DND-41 (cell line): Measurements from ENCODE around the gene CTDP1.

ENCODE experiments used
- ATAC-seq: fragments of 200-7000 bp; cut with Tn5 transposase; 3 replicates; pipeline ENCODE4 v1.9.1; 2021; ENCODE audit warnings: low read depth; ENCODE audit not compliant: insufficient read depth
- DNase-seq: peaks from one replicate; pipeline ENCODE4 v3.0.0-alpha.2; 2020
- H2AFZ ChIP-seq: 2 replicates; pipeline ENCODE4 v1.6.0; 2012; ENCODE audit warnings: low read depth, low read length
- H3K27ac ChIP-seq: 2 replicates; pipeline ENCODE4 v1.5.1; 2012; ENCODE audit warnings: low read length, inconsistent platforms
- H3K27me3 ChIP-seq: fragments of 200-600 bp; sonication (generic); 2 replicates; pipeline ENCODE4 v1.6.0; 2012; ENCODE audit warnings: low read length, mild to moderate bottlenecking, inconsistent platforms; ENCODE audit not compliant: insufficient read depth, poor library complexity
- H3K36me3 ChIP-seq: 2 replicates; pipeline ENCODE4 v1.5.1; 2012; ENCODE audit warnings: low read length, inconsistent platforms; ENCODE audit not compliant: insufficient read depth
- H3K4me1 ChIP-seq: 2 replicates; pipeline ENCODE4 v1.5.1; 2012; ENCODE audit warnings: mild to moderate bottlenecking, low read length; ENCODE audit not compliant: insufficient read depth
- H3K4me2 ChIP-seq: 2 replicates; pipeline ENCODE4 v1.6.0; 2012; ENCODE audit warnings: mild to moderate bottlenecking, moderate library complexity, low read length, inconsistent platforms; ENCODE audit not compliant: insufficient read depth
- H3K4me3 ChIP-seq, 2 experiments: fragments of 200-600 bp in 1 of 2; shearing (Covaris generic) in 1 of 2; 2 replicates each; pipeline ENCODE4 v1.5.1; 2012 to 2016; ENCODE audit warnings: inconsistent platforms in 2 of 2, low read length in 2 of 2, mild to moderate bottlenecking in 2 of 2, low read depth in 1 of 2, moderate library complexity in 1 of 2
- H3K79me2 ChIP-seq: 2 replicates; pipeline ENCODE4 v1.6.0; 2012; ENCODE audit warnings: low read length, inconsistent platforms; ENCODE audit not compliant: insufficient read depth
- H3K9ac ChIP-seq: 2 replicates; pipeline ENCODE4 v1.6.0; 2012; ENCODE audit warnings: low read depth, mild to moderate bottlenecking, inconsistent platforms, low read length, moderate library complexity
- H3K9me3 ChIP-seq: 2 replicates; pipeline ENCODE4 v1.5.1; 2012; ENCODE audit warnings: low read length, moderate library complexity, mild to moderate bottlenecking, inconsistent platforms; ENCODE audit not compliant: insufficient read depth, severe bottlenecking
- H4K20me1 ChIP-seq: 2 replicates; pipeline ENCODE4 v1.6.0; 2012; ENCODE audit warnings: low read length; ENCODE audit not compliant: insufficient read depth
- CTCF ChIP-seq: IDR thresholded peaks from 2 replicates; pipeline ENCODE4 v1.5.1; 2012; ENCODE audit warnings: borderline replicate concordance, low read length, moderate library complexity, mild to moderate bottlenecking; ENCODE audit not compliant: poor library complexity, severe bottlenecking; ENCODE audit errors: extremely low read depth
- EZH2 ChIP-seq: IDR thresholded peaks from 3 replicates; pipeline ENCODE4 v1.6.1; 2012; ENCODE audit warnings: borderline replicate concordance, low read depth, mild to moderate bottlenecking, moderate library complexity, low read length, inconsistent platforms; ENCODE audit not compliant: severe bottlenecking

CTDP1 gene

GRCh38 chr18:79786786-79787526 lies 107.4 kb downstream of the CTDP1 start:
- Histone ChIP-seq H3K27me3 (no peaks in the 10 kb centered on the region), H3K4me3 (no peak overlapping the region), H3K4me2 (no peak overlapping the region), H3K27ac (no peak overlapping the region), H2AFZ (no peak overlapping the region), H3K79me2 (no peaks in the 10 kb centered on the region), H3K9me3 (no peaks in the 10 kb centered on the region), H3K9ac (no peak overlapping the region), H3K4me1 (no peaks in the 10 kb centered on the region), H3K36me3 (no peaks in the 10 kb centered on the region), H4K20me1 (no peaks in the 10 kb centered on the region)
- no peak for DNase-seq
- ATAC-seq, result no peak
- TF ChIP-seq CTCF (no peak), EZH2 (no peak)

- Histone ChIP-seq H3K27me3 (no peaks in the 10 kb centered on the region), H3K4me1 (no peaks in the 10 kb centered on the region), H3K9ac (no peak overlapping the region), H3K9me3 (no peaks in the 10 kb centered on the region), H3K36me3 (no peaks in the 10 kb centered on the region), H3K27ac (no peak overlapping the region), H3K4me3 (no peak overlapping the region), H4K20me1 (no peaks in the 10 kb centered on the region), H2AFZ (no peak overlapping the region), H3K79me2 (no peaks in the 10 kb centered on the region), H3K4me2 (no peak overlapping the region)
- DNase-seq (no peak), ATAC-seq (no peak)
- TF ChIP-seq EZH2, result no peak
- TF ChIP-seq CTCF, result no peak
Observed at GRCh38 chr18:79787527-79787864, 107.9 kb downstream of the CTDP1 start.

GRCh38 chr18:79787865-79788733 lies 108.5 kb downstream of the CTDP1 start:
- H3K4me2 ChIP-seq, result no peak overlapping the region
- no peaks in the 10 kb centered on the region for H3K79me2 ChIP-seq
- no peak overlapping the region for H3K4me3 ChIP-seq
- H4K20me1 ChIP-seq, result no peaks in the 10 kb centered on the region
- no peaks in the 10 kb centered on the region for H3K27me3 ChIP-seq
- no peaks in the 10 kb centered on the region for H3K36me3 ChIP-seq
- no peaks in the 10 kb centered on the region for H3K9me3 ChIP-seq
- no peak for TF ChIP-seq CTCF
- no peak for TF ChIP-seq EZH2
- DNase-seq (no peak), ATAC-seq (no peak)
- H3K4me1 ChIP-seq, result no peaks in the 10 kb centered on the region
- no peak overlapping the region for H2AFZ ChIP-seq
- no peak overlapping the region for H3K27ac ChIP-seq
- no peak overlapping the region for H3K9ac ChIP-seq
